Measurements from ENCODE around the gene F2RL3.

The F2RL3 gene

GRCh38 chr19:16883522-16883921 is 5.3 kb upstream of the F2RL3 start:
- Mint-ChIP-seq H3K9me3 (peaks cover 17% of the 10 kb centered on the region), H3K27ac (no peak overlapping the region), H3K36me3 (ENCODE audit: low read depth) (peaks cover 30% of the 10 kb centered on the region), H3K27me3 (ENCODE audit: low read depth) (peaks cover 6% of the 10 kb centered on the region), H3K4me3 (no peak overlapping the region), H3K4me1 (no peaks in the 10 kb centered on the region)
- no peak for TF ChIP-seq CTCF (IDR thresholded peaks at IDR 0.05; ENCODE audit: unreplicated experiment in 3 of 3)

DNA sequence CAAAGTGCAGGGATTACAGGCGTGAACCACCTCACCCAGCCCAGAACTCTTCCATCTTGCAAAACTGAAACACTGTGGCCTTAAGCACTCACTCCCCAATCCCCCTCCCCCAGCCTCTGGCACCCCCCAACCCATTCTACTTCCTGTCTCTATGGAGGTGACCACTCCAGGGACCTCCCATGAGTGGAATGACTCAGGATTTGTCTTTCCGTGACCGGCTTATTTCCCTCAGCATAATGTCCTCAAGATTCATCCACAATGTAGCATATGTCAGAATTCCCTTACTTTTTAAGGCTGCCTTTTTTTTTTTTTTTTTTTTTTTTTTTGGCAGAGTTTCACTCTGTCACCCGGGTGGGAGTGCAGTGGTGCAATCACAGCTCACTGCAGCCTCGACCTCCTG is 3.6 kb upstream of the F2RL3 start:
- no peak for TF ChIP-seq CTCF (IDR thresholded peaks at IDR 0.05; ENCODE audit: unreplicated experiment in 3 of 3)
- Mint-ChIP-seq H3K4me3 (no peak overlapping the region), H3K27ac (no peak overlapping the region), H3K9me3 (peaks cover 17% of the 10 kb centered on the region), H3K36me3 (ENCODE audit: low read depth) (peaks cover 18% of the 10 kb centered on the region), H3K4me1 (no peaks in the 10 kb centered on the region), H3K27me3 (ENCODE audit: low read depth) (peaks cover 6% of the 10 kb centered on the region)

GRCh38 chr19:16886305-16886880 is 2.4 kb upstream of the F2RL3 start:
- no peaks in the 10 kb centered on the region for H3K4me1 Mint-ChIP-seq
- H3K36me3 Mint-ChIP-seq (ENCODE audit: low read depth), result peaks cover 9% of the 10 kb centered on the region
- no peak for TF ChIP-seq CTCF (IDR thresholded peaks at IDR 0.05; ENCODE audit: unreplicated experiment in 3 of 3)
- H3K27me3 Mint-ChIP-seq (ENCODE audit: low read depth), result peaks cover 6% of the 10 kb centered on the region
- peaks cover 13% of the 10 kb centered on the region for H3K9me3 Mint-ChIP-seq
- no peak overlapping the region for H3K4me3 Mint-ChIP-seq
- no peak overlapping the region for H3K27ac Mint-ChIP-seq

- Mint-ChIP-seq H3K36me3 (ENCODE audit: low read depth) (no peaks in the 10 kb centered on the region), H3K27ac (no peak overlapping the region), H3K9me3 (peaks cover 5% of the 10 kb centered on the region), H3K4me1 (no peaks in the 10 kb centered on the region), H3K4me3 (no peak overlapping the region), H3K27me3 (ENCODE audit: low read depth) (peaks cover 6% of the 10 kb centered on the region)
- TF ChIP-seq CTCF (IDR thresholded peaks at IDR 0.05; ENCODE audit: unreplicated experiment in 3 of 3), result no peak
Measured at GRCh38 chr19:16887353-16888265, 1.2 kb upstream of the F2RL3 start.

GRCh38 chr19:16889366-16889882 is 625 bp downstream of the F2RL3 start:
- no peaks in the 10 kb centered on the region for H3K4me1 Mint-ChIP-seq
- H3K9me3 Mint-ChIP-seq, result no peaks in the 10 kb centered on the region
- H3K27me3 Mint-ChIP-seq (ENCODE audit: low read depth), result peaks cover 8% of the 10 kb centered on the region
- no peak overlapping the region for H3K27ac Mint-ChIP-seq
- no peak overlapping the region for H3K4me3 Mint-ChIP-seq
- no peaks in the 10 kb centered on the region for H3K36me3 Mint-ChIP-seq (ENCODE audit: low read depth)
- no peak for TF ChIP-seq CTCF (IDR thresholded peaks at IDR 0.05; ENCODE audit: unreplicated experiment in 3 of 3)
